BLaER1 treated with 17β-estradiol and CSF1 and Interleukin-3, amounts not matched to agents 10 nM and 100 nM (cell line): Measurements from ENCODE around the gene KIAA1614.

Source experiments
- H3K27ac ChIP-seq, 11 experiments: shearing (Covaris generic); formaldehyde crosslinking; 2 replicates each; pipeline ENCODE4 v1.8.1; 2022
- H3K27me3 ChIP-seq, 11 experiments: shearing (Covaris generic); formaldehyde crosslinking; 2 replicates each; pipeline ENCODE4 v1.8.1; 2022
- H3K36me3 ChIP-seq, 11 experiments: shearing (Covaris generic); formaldehyde crosslinking; 2 replicates each; pipeline ENCODE4 v1.8.1; 2022
- H3K4me1 ChIP-seq, 10 experiments: shearing (Covaris generic); formaldehyde crosslinking; 2 replicates each; pipeline ENCODE4 v1.8.1; 2022
- H3K4me2 ChIP-seq, 11 experiments: shearing (Covaris generic); formaldehyde crosslinking; 2 replicates each; pipeline ENCODE4 v1.8.1; 2022
- H3K4me3 ChIP-seq, 10 experiments: shearing (Covaris generic); formaldehyde crosslinking; 2 replicates each; pipeline ENCODE4 v1.8.1; 2022
- H3K9ac ChIP-seq, 11 experiments: shearing (Covaris generic); formaldehyde crosslinking; 2 replicates each; pipeline ENCODE4 v1.8.1; 2022
- H3K9me3 ChIP-seq, 11 experiments: shearing (Covaris generic); formaldehyde crosslinking; replicated peaks in 1 of 11; 2 replicates each; pipeline ENCODE4 v1.8.1; 2022
- H4K20me1 ChIP-seq, 11 experiments: shearing (Covaris generic); formaldehyde crosslinking; 2 replicates each; pipeline ENCODE4 v1.8.1; 2022
- Cebpa-rat ChIP-seq, 11 experiments: shearing (Covaris generic); IDR thresholded peaks; 2 replicates each; pipeline ENCODE4 v1.8.1; 2022

The KIAA1614 gene

GRCh38 chr1:180902541-180902940, 10.2 kb upstream of the KIAA1614 start:
- Histone ChIP-seq H3K4me2 (no peak overlapping the region), H3K9me3 (peaks cover 5 to 20% (median 12%) of the 10 kb centered on the region in 11 experiments; a peak in 9 of 22 replicates), H3K9ac (no peak overlapping the region), H3K4me1 (peaks cover 0 to 15% (median 10%) of the 10 kb centered on the region in 10 experiments; a peak in 12 of 20 replicates), H3K27me3 (peaks cover 5 to 17% (median 7%) of the 10 kb centered on the region in 11 experiments; a peak in 16 of 22 replicates), H3K27ac (no peak overlapping the region), H3K36me3 (no peaks in the 10 kb centered on the region), H3K4me3 (no peak overlapping the region), H4K20me1 (no peaks in the 10 kb centered on the region)
- TF ChIP-seq Cebpa-rat (IDR thresholded peaks at IDR 0.05) = no peak

- H3K4me3 ChIP-seq = no peak overlapping the region
- peaks cover 5 to 20% (median 12%) of the 10 kb centered on the region in 11 experiments; a peak in 9 of 22 replicates for H3K9me3 ChIP-seq
- no peaks in the 10 kb centered on the region for H3K36me3 ChIP-seq
- H3K4me1 ChIP-seq = no peaks in the 10 kb centered on the region
- no peak overlapping the region for H3K9ac ChIP-seq
- H3K27me3 ChIP-seq = peaks cover 32 to 50% (median 41%) of the 10 kb centered on the region in 11 experiments
- TF ChIP-seq Cebpa-rat (IDR thresholded peaks at IDR 0.05) = no peak
- no peak overlapping the region for H3K27ac ChIP-seq
- H3K4me2 ChIP-seq = no peak overlapping the region
- peaks cover 0 to 5% (median 0%) of the 10 kb centered on the region in 11 experiments; a peak in 2 of 22 replicates for H4K20me1 ChIP-seq
Measured at GRCh38 chr1:180905927-180906326, 6.8 kb upstream of the KIAA1614 start.

- TF ChIP-seq Cebpa-rat (IDR thresholded peaks at IDR 0.05) = no peak
- Histone ChIP-seq H3K4me2 (no peak overlapping the region), H3K36me3 (no peaks in the 10 kb centered on the region), H3K27ac (no peak overlapping the region), H3K4me3 (no peak overlapping the region), H3K27me3 (peaks cover 37 to 56% (median 47%) of the 10 kb centered on the region in 11 experiments), H3K4me1 (peaks cover 0 to under 1% (median 0%) of the 10 kb centered on the region in 10 experiments; a peak in 1 of 20 replicates), H3K9ac (no peak overlapping the region), H4K20me1 (peaks cover 0 to 5% (median under 1%) of the 10 kb centered on the region in 11 experiments; a peak in 3 of 22 replicates), H3K9me3 (peaks cover 5 to 20% (median 12%) of the 10 kb centered on the region in 11 experiments; a peak in 9 of 22 replicates)
Measured at GRCh38 chr1:180906511-180906910, 6.2 kb upstream of the KIAA1614 start.

GRCh38 chr1:180907313-180908055, 5.2 kb upstream of the KIAA1614 start:
- H3K4me3 ChIP-seq = no peak overlapping the region
- peaks cover 5 to 20% (median 12%) of the 10 kb centered on the region in 11 experiments; a peak in 9 of 22 replicates for H3K9me3 ChIP-seq
- H3K9ac ChIP-seq = no peak overlapping the region
- H4K20me1 ChIP-seq = peaks cover 0 to 13% (median 9%) of the 10 kb centered on the region in 11 experiments; a peak in 12 of 22 replicates
- H3K4me1 ChIP-seq = peaks cover 0 to 10% (median 8%) of the 10 kb centered on the region in 10 experiments; a peak in 18 of 20 replicates
- H3K27me3 ChIP-seq = peaks cover 47 to 66% (median 57%) of the 10 kb centered on the region in 11 experiments
- no peak overlapping the region for H3K4me2 ChIP-seq
- H3K27ac ChIP-seq = no peak overlapping the region
- no peak for TF ChIP-seq Cebpa-rat (IDR thresholded peaks at IDR 0.05)
- no peaks in the 10 kb centered on the region for H3K36me3 ChIP-seq

GRCh38 chr1:180908074-180908765, 4.5 kb upstream of the KIAA1614 start:
- H3K9me3 ChIP-seq = peaks cover 5 to 20% (median 12%) of the 10 kb centered on the region in 11 experiments; a peak in 9 of 22 replicates
- no peaks in the 10 kb centered on the region for H3K36me3 ChIP-seq
- H3K4me3 ChIP-seq = no peak overlapping the region
- no peak overlapping the region for H3K4me2 ChIP-seq
- no peak for TF ChIP-seq Cebpa-rat (IDR thresholded peaks at IDR 0.05)
- H3K27me3 ChIP-seq = peaks cover 55 to 73% (median 64%) of the 10 kb centered on the region in 11 experiments
- no peak overlapping the region for H3K9ac ChIP-seq
- peaks cover 4 to 17% (median 15%) of the 10 kb centered on the region in 10 experiments; a peak in 18 of 20 replicates for H3K4me1 ChIP-seq
- H3K27ac ChIP-seq = no peak overlapping the region
- H4K20me1 ChIP-seq = peaks cover 0 to 19% (median 16%) of the 10 kb centered on the region in 11 experiments; a peak in 15 of 22 replicates

- Histone ChIP-seq H4K20me1 (peaks cover 0 to 25% (median 19%) of the 10 kb centered on the region in 11 experiments; a peak in 15 of 22 replicates), H3K27me3 (peaks cover 62 to 81% (median 72%) of the 10 kb centered on the region in 11 experiments), H3K36me3 (no peaks in the 10 kb centered on the region), H3K9me3 (peaks cover 2 to 14% (median 7%) of the 10 kb centered on the region in 11 experiments; a peak in 9 of 22 replicates), H3K4me3 (no peak overlapping the region), H3K4me1 (peaks cover 7 to 21% (median 19%) of the 10 kb centered on the region in 10 experiments; a peak in 18 of 20 replicates), H3K27ac (no peak overlapping the region), H3K4me2 (no peak overlapping the region), H3K9ac (no peak overlapping the region)
- no peak for TF ChIP-seq Cebpa-rat (IDR thresholded peaks at IDR 0.05)
Measured at GRCh38 chr1:180909005-180909414, 3.7 kb upstream of the KIAA1614 start.

GRCh38 chr1:180909462-180909976, 3.2 kb upstream of the KIAA1614 start:
- no peak overlapping the region for H3K4me3 ChIP-seq
- no peak for TF ChIP-seq Cebpa-rat (IDR thresholded peaks at IDR 0.05)
- no peak overlapping the region for H3K4me2 ChIP-seq

GRCh38 chr1:180911640-180912191, 981 bp upstream of the KIAA1614 start:
- Histone ChIP-seq H3K27me3 (peaks cover 89 to 100% (median 98%) of the 10 kb centered on the region in 11 experiments), H3K9ac (peak overlapping the region in 6 of 11 experiments; percentile 26 to 76 (median 72); a peak in 7 of 22 replicates), H3K4me3 (peak overlapping the region; percentile 59 to 76 (median 66))

More at GRCh38 chr1:180909462-180909976, 3.2 kb upstream of the KIAA1614 start:
- H3K9me3 ChIP-seq = peaks cover 0 to 9% (median 4%) of the 10 kb centered on the region in 11 experiments; a peak in 8 of 22 replicates
- no peak overlapping the region for H3K9ac ChIP-seq
- no peak overlapping the region for H3K27ac ChIP-seq
- H4K20me1 ChIP-seq = peaks cover 0 to 25% (median 19%) of the 10 kb centered on the region in 11 experiments; a peak in 15 of 22 replicates
- H3K27me3 ChIP-seq = peaks cover 68 to 86% (median 77%) of the 10 kb centered on the region in 11 experiments
- no peaks in the 10 kb centered on the region for H3K36me3 ChIP-seq
- H3K4me1 ChIP-seq = peaks cover 7 to 21% (median 19%) of the 10 kb centered on the region in 10 experiments; a peak in 18 of 20 replicates

More at GRCh38 chr1:180911640-180912191, 981 bp upstream of the KIAA1614 start:
- H3K36me3 ChIP-seq = no peaks in the 10 kb centered on the region
- TF ChIP-seq Cebpa-rat (IDR thresholded peaks at IDR 0.05) = no peak
- no peak overlapping the region for H3K27ac ChIP-seq
- peak overlapping the region; percentile 96 to 100 (median 99) for H3K4me2 ChIP-seq
- peaks cover 7 to 21% (median 19%) of the 10 kb centered on the region in 10 experiments; a peak in 18 of 20 replicates for H3K4me1 ChIP-seq
- H3K9me3 ChIP-seq = no peaks in the 10 kb centered on the region
- peaks cover 0 to 27% (median 19%) of the 10 kb centered on the region in 11 experiments; a peak in 15 of 22 replicates for H4K20me1 ChIP-seq
